ENCODE results near the gene GPR142.

Gene GPR142

GRCh38 chr17:74380959-74381808 is 13.9 kb downstream of the GPR142 start:
- Histone ChIP-seq H3K4me3 (ENCODE audit: low read depth in 1 of 2, low read length in 2 of 2) (no peak overlapping the region), H3K27me3 (ENCODE audit: control insufficient read depth in 1 of 2, insufficient read depth in 2 of 2, low read length in 2 of 2) (no peaks in the 10 kb centered on the region), H3K9me3 (ENCODE audit: control insufficient read depth in 1 of 2, low read length in 2 of 2) (no peaks in the 10 kb centered on the region), H3K36me3 (ENCODE audit: control insufficient read depth in 1 of 2, insufficient read depth in 2 of 2, low read length in 2 of 2) (no peaks in the 10 kb centered on the region), H3K9ac (ENCODE audit: low read depth in 1 of 2, low read length in 2 of 2) (peak overlapping the region; percentile 16 to 29), H3K4me1 (ENCODE audit: control insufficient read depth in 1 of 2, insufficient read depth in 2 of 2, low read length in 2 of 2) (peaks cover 24 to 26% of the 10 kb centered on the region in 2 donors), H3K27ac (ENCODE audit: low read depth, low read length) (peak overlapping the region; percentile 53)

- H3K27me3 ChIP-seq (ENCODE audit: control insufficient read depth in 1 of 2, insufficient read depth in 2 of 2, low read length in 2 of 2): no peaks in the 10 kb centered on the region
Observed at GRCh38 chr17:74383141-74383540, 15.8 kb downstream of the GPR142 start.

GRCh38 chr17:74385201-74385600 is 17.9 kb downstream of the GPR142 start:
- Histone ChIP-seq H3K9ac (ENCODE audit: low read depth in 1 of 2, low read length in 2 of 2) (no peak overlapping the region), H3K4me3 (ENCODE audit: low read depth in 1 of 2, low read length in 2 of 2) (no peak overlapping the region), H3K36me3 (ENCODE audit: control insufficient read depth in 1 of 2, insufficient read depth in 2 of 2, low read length in 2 of 2) (no peaks in the 10 kb centered on the region), H3K9me3 (ENCODE audit: control insufficient read depth in 1 of 2, low read length in 2 of 2) (no peaks in the 10 kb centered on the region), H3K27me3 (ENCODE audit: control insufficient read depth in 1 of 2, insufficient read depth in 2 of 2, low read length in 2 of 2) (no peaks in the 10 kb centered on the region), H3K27ac (ENCODE audit: low read depth, low read length) (no peak overlapping the region), H3K4me1 (ENCODE audit: control insufficient read depth in 1 of 2, insufficient read depth in 2 of 2, low read length in 2 of 2) (peaks cover 25 to 35% of the 10 kb centered on the region in 2 donors)

More at GRCh38 chr17:74383141-74383540, 15.8 kb downstream of the GPR142 start:
- Histone ChIP-seq H3K9ac (ENCODE audit: low read depth in 1 of 2, low read length in 2 of 2) (no peak overlapping the region), H3K4me1 (ENCODE audit: control insufficient read depth in 1 of 2, insufficient read depth in 2 of 2, low read length in 2 of 2) (peaks cover 35 to 43% of the 10 kb centered on the region in 2 donors), H3K4me3 (ENCODE audit: low read depth in 1 of 2, low read length in 2 of 2) (no peak overlapping the region), H3K9me3 (ENCODE audit: control insufficient read depth in 1 of 2, low read length in 2 of 2) (no peaks in the 10 kb centered on the region), H3K36me3 (ENCODE audit: control insufficient read depth in 1 of 2, insufficient read depth in 2 of 2, low read length in 2 of 2) (no peaks in the 10 kb centered on the region), H3K27ac (ENCODE audit: low read depth, low read length) (no peak overlapping the region)

- Histone ChIP-seq H3K4me1 (ENCODE audit: control insufficient read depth in 1 of 2, insufficient read depth in 2 of 2, low read length in 2 of 2) (peaks cover 13 to 25% of the 10 kb centered on the region in 2 donors), H3K9me3 (ENCODE audit: control insufficient read depth in 1 of 2, low read length in 2 of 2) (no peaks in the 10 kb centered on the region), H3K36me3 (ENCODE audit: control insufficient read depth in 1 of 2, insufficient read depth in 2 of 2, low read length in 2 of 2) (no peaks in the 10 kb centered on the region), H3K9ac (ENCODE audit: low read depth in 1 of 2, low read length in 2 of 2) (peak overlapping the region; percentile 0 to 25), H3K4me3 (ENCODE audit: low read depth in 1 of 2, low read length in 2 of 2) (no peak overlapping the region), H3K27me3 (ENCODE audit: control insufficient read depth in 1 of 2, insufficient read depth in 2 of 2, low read length in 2 of 2) (no peaks in the 10 kb centered on the region), H3K27ac (ENCODE audit: low read depth, low read length) (peak overlapping the region; percentile 70)
Observed at GRCh38 chr17:74386386-74386785, 19.1 kb downstream of the GPR142 start.

GRCh38 chr17:74387365-74388218 is 20.3 kb downstream of the GPR142 start:
- H3K9ac ChIP-seq (ENCODE audit: low read depth in 1 of 2, low read length in 2 of 2): peak overlapping the region in 1 of 2 donors; percentile 42
- H3K27ac ChIP-seq (ENCODE audit: low read depth, low read length): no peak overlapping the region
- no peaks in the 10 kb centered on the region for H3K27me3 ChIP-seq (ENCODE audit: control insufficient read depth in 1 of 2, insufficient read depth in 2 of 2, low read length in 2 of 2)
- H3K9me3 ChIP-seq (ENCODE audit: control insufficient read depth in 1 of 2, low read length in 2 of 2): no peaks in the 10 kb centered on the region
- H3K36me3 ChIP-seq (ENCODE audit: control insufficient read depth in 1 of 2, insufficient read depth in 2 of 2, low read length in 2 of 2): no peaks in the 10 kb centered on the region
- peaks cover 13 to 22% of the 10 kb centered on the region in 2 donors for H3K4me1 ChIP-seq (ENCODE audit: control insufficient read depth in 1 of 2, insufficient read depth in 2 of 2, low read length in 2 of 2)
- no peak overlapping the region for H3K4me3 ChIP-seq (ENCODE audit: low read depth in 1 of 2, low read length in 2 of 2)

- Histone ChIP-seq H3K4me3 (ENCODE audit: low read depth in 1 of 2, low read length in 2 of 2) (no peak overlapping the region), H3K9ac (ENCODE audit: low read depth in 1 of 2, low read length in 2 of 2) (no peak overlapping the region), H3K4me1 (ENCODE audit: control insufficient read depth in 1 of 2, insufficient read depth in 2 of 2, low read length in 2 of 2) (peaks cover 13 to 22% of the 10 kb centered on the region in 2 donors), H3K27me3 (ENCODE audit: control insufficient read depth in 1 of 2, insufficient read depth in 2 of 2, low read length in 2 of 2) (no peaks in the 10 kb centered on the region), H3K27ac (ENCODE audit: low read depth, low read length) (no peak overlapping the region), H3K9me3 (ENCODE audit: control insufficient read depth in 1 of 2, low read length in 2 of 2) (no peaks in the 10 kb centered on the region), H3K36me3 (ENCODE audit: control insufficient read depth in 1 of 2, insufficient read depth in 2 of 2, low read length in 2 of 2) (no peaks in the 10 kb centered on the region)
Observed at GRCh38 chr17:74389084-74389753, 21.9 kb downstream of the GPR142 start.

GRCh38 chr17:74389937-74390679 is 22.8 kb downstream of the GPR142 start:
- H3K27ac ChIP-seq (ENCODE audit: low read depth, low read length): no peak overlapping the region
- H3K27me3 ChIP-seq (ENCODE audit: control insufficient read depth in 1 of 2, insufficient read depth in 2 of 2, low read length in 2 of 2): no peaks in the 10 kb centered on the region
- no peak overlapping the region for H3K9ac ChIP-seq (ENCODE audit: low read depth in 1 of 2, low read length in 2 of 2)
- H3K36me3 ChIP-seq (ENCODE audit: control insufficient read depth in 1 of 2, insufficient read depth in 2 of 2, low read length in 2 of 2): no peaks in the 10 kb centered on the region
- no peaks in the 10 kb centered on the region for H3K9me3 ChIP-seq (ENCODE audit: control insufficient read depth in 1 of 2, low read length in 2 of 2)
- H3K4me1 ChIP-seq (ENCODE audit: control insufficient read depth in 1 of 2, insufficient read depth in 2 of 2, low read length in 2 of 2): peaks cover 19 to 28% of the 10 kb centered on the region in 2 donors
- H3K4me3 ChIP-seq (ENCODE audit: low read depth in 1 of 2, low read length in 2 of 2): no peak overlapping the region

- no peak overlapping the region for H3K27ac ChIP-seq (ENCODE audit: low read depth, low read length)
- no peaks in the 10 kb centered on the region for H3K36me3 ChIP-seq (ENCODE audit: control insufficient read depth in 1 of 2, insufficient read depth in 2 of 2, low read length in 2 of 2)
- no peak overlapping the region for H3K9ac ChIP-seq (ENCODE audit: low read depth in 1 of 2, low read length in 2 of 2)
Observed at GRCh38 chr17:74390680-74391653, 23.7 kb downstream of the GPR142 start.

GRCh38 chr17:74391771-74392170 is 24.5 kb downstream of the GPR142 start:
- Histone ChIP-seq H3K4me1 (ENCODE audit: control insufficient read depth in 1 of 2, insufficient read depth in 2 of 2, low read length in 2 of 2) (peaks cover 16 to 24% of the 10 kb centered on the region in 2 donors), H3K27ac (ENCODE audit: low read depth, low read length) (no peak overlapping the region), H3K36me3 (ENCODE audit: control insufficient read depth in 1 of 2, insufficient read depth in 2 of 2, low read length in 2 of 2) (no peaks in the 10 kb centered on the region), H3K9me3 (ENCODE audit: control insufficient read depth in 1 of 2, low read length in 2 of 2) (no peaks in the 10 kb centered on the region), H3K9ac (ENCODE audit: low read depth in 1 of 2, low read length in 2 of 2) (no peak overlapping the region), H3K4me3 (ENCODE audit: low read depth in 1 of 2, low read length in 2 of 2) (no peak overlapping the region), H3K27me3 (ENCODE audit: control insufficient read depth in 1 of 2, insufficient read depth in 2 of 2, low read length in 2 of 2) (no peaks in the 10 kb centered on the region)

More at GRCh38 chr17:74390680-74391653, 23.7 kb downstream of the GPR142 start:
- Histone ChIP-seq H3K4me1 (ENCODE audit: control insufficient read depth in 1 of 2, insufficient read depth in 2 of 2, low read length in 2 of 2) (peaks cover 24 to 31% of the 10 kb centered on the region in 2 donors), H3K9me3 (ENCODE audit: control insufficient read depth in 1 of 2, low read length in 2 of 2) (no peaks in the 10 kb centered on the region), H3K4me3 (ENCODE audit: low read depth in 1 of 2, low read length in 2 of 2) (no peak overlapping the region), H3K27me3 (ENCODE audit: control insufficient read depth in 1 of 2, insufficient read depth in 2 of 2, low read length in 2 of 2) (no peaks in the 10 kb centered on the region)

Measured in duodenal mucosa (tissue), 2 donors.